Neural cell (in vitro differentiated cells): Measurements from ENCODE around the gene GMPPA. TPM values are rescaled to one million over a fixed set of nuclear protein-coding genes. Genes with fewer than 3 reads are reported as not detected.

ENCODE experiments used
- H2AFZ ChIP-seq: fragments of 200-600, 300-800 bp; sonication (generic), shearing (Covaris generic); 2 replicates; pipeline ENCODE4 v1.6.0; 2014; ENCODE audit warnings: low read depth, mild to moderate bottlenecking, antibody characterized with exemption, low read length, moderate library complexity
- H3F3A ChIP-seq: fragments of 200-600 bp; shearing (Covaris generic); 2 replicates; pipeline ENCODE4 v1.6.1; 2016; ENCODE audit warnings: mild to moderate bottlenecking, moderate library complexity, mixed read lengths, antibody characterized with exemption, low read length; ENCODE audit not compliant: insufficient read depth, poor library complexity, severe bottlenecking
- H3K27ac ChIP-seq: fragments of 200-600, 300-800 bp; sonication (generic), shearing (Covaris generic); 2 replicates; pipeline ENCODE4 v1.5.1; 2014; ENCODE audit warnings: mild to moderate bottlenecking, low read length, moderate library complexity
- H3K27me3 ChIP-seq: fragments of 300-800, 200-600 bp; sonication (generic), shearing (Covaris generic); 2 replicates; pipeline ENCODE4 v1.6.0; 2014; ENCODE audit warnings: mild to moderate bottlenecking, low read depth, low read length, moderate library complexity; ENCODE audit not compliant: insufficient read depth
- H3K36me3 ChIP-seq: fragments of 300-800, 200-600 bp; sonication (generic), shearing (Covaris generic); 2 replicates; pipeline ENCODE4 v1.5.1; 2014; ENCODE audit warnings: mild to moderate bottlenecking, antibody characterized with exemption, low read length, moderate library complexity; ENCODE audit not compliant: insufficient read depth
- H3K4me2 ChIP-seq: fragments of 300-800, 200-600 bp; sonication (generic), shearing (Covaris generic); 2 replicates; pipeline ENCODE4 v1.6.0; 2014; ENCODE audit warnings: mild to moderate bottlenecking, low read length
- H3K4me3 ChIP-seq: fragments of 300-800, 200-600 bp; sonication (generic), shearing (Covaris generic); 2 replicates; pipeline ENCODE4 v1.5.1; 2014; ENCODE audit warnings: mild to moderate bottlenecking, low read length, moderate library complexity
- H3K79me2 ChIP-seq: fragments of 200-600 bp; shearing (Covaris generic); replicated peaks from 2 replicates; pipeline ENCODE4 v1.6.0; 2014; ENCODE audit warnings: mild to moderate bottlenecking, low read length, moderate library complexity; ENCODE audit not compliant: insufficient read depth
- H3K9ac ChIP-seq: fragments of 300-800, 200-600 bp; sonication (generic), shearing (Covaris generic); 2 replicates; pipeline ENCODE4 v1.6.1; 2016; ENCODE audit warnings: mild to moderate bottlenecking, low read length, mixed read lengths
- H3K9me2 ChIP-seq: fragments of 200-600 bp; shearing (Covaris generic); 2 replicates; pipeline ENCODE4 v1.6.1; 2016; ENCODE audit warnings: mild to moderate bottlenecking, low read length, mixed read lengths; ENCODE audit not compliant: insufficient read depth
- H3K9me3 ChIP-seq: fragments of 200-600, 300-800 bp; sonication (generic), shearing (Covaris generic); 2 replicates; pipeline ENCODE4 v1.6.1; 2016; ENCODE audit warnings: mild to moderate bottlenecking, mixed run types, low read length, moderate library complexity, mixed read lengths
- H4K20me1 ChIP-seq: fragments of 200-600 bp; shearing (Covaris generic); 2 replicates; pipeline ENCODE4 v1.6.1; 2016; ENCODE audit warnings: mild to moderate bottlenecking, mixed run types; ENCODE audit not compliant: insufficient read depth
- EP300 ChIP-seq: fragments of 450-650 bp; conservative IDR thresholded peaks from 2 replicates; pipeline ENCODE4 v1.6.1; 2014; ENCODE audit warnings: antibody characterized with exemption, mild to moderate bottlenecking, moderate library complexity; ENCODE audit not compliant: poor library complexity, severe bottlenecking
- EZH2 ChIP-seq: fragments of 200-600, 300-800 bp; shearing (Covaris generic), sonication (generic); IDR thresholded peaks from 2 replicates; pipeline ENCODE4 v1.6.1; 2014; ENCODE audit warnings: antibody characterized with exemption, low read length, borderline replicate concordance, mild to moderate bottlenecking; ENCODE audit not compliant: insufficient read depth, poor library complexity, severe bottlenecking
- MXI1 ChIP-seq: fragments of 450-650 bp; conservative IDR thresholded peaks from 2 replicates; pipeline ENCODE4 v1.6.1; 2014; ENCODE audit warnings: antibody characterized with exemption, mild to moderate bottlenecking; ENCODE audit not compliant: poor library complexity, severe bottlenecking
- POLR2AphosphoS5 ChIP-seq: IDR thresholded peaks from 2 replicates; pipeline ENCODE4 v1.6.1; 2012
- RAD21 ChIP-seq: fragments of 450-650 bp; conservative IDR thresholded peaks from 2 replicates; pipeline ENCODE4 v1.6.1; 2014; ENCODE audit warnings: antibody characterized with exemption, mild to moderate bottlenecking, moderate library complexity
- SMC3 ChIP-seq: fragments of 450-650 bp; conservative IDR thresholded peaks from 2 replicates; pipeline ENCODE4 v1.6.1; 2014; ENCODE audit warnings: antibody characterized with exemption, mild to moderate bottlenecking, moderate library complexity; ENCODE audit not compliant: poor library complexity
- TAF1 ChIP-seq: IDR thresholded peaks from 2 replicates; pipeline ENCODE4 v1.6.1; 2012; ENCODE audit warnings: low read depth
- polyA plus RNA-seq: library from polyadenylated mRNA; depleted of rRNA; stranded (reverse); fragments of >200 nt; gene quantifications from 2 replicates; pipeline ENCODE4 v1.2.3, GENCODE V29; 2014
- TF ChIP-seq, protein P1 (sequence below): IDR thresholded peaks from 2 replicates; pipeline ENCODE4 v1.6.1; 2012; ENCODE audit warnings: borderline replicate concordance
- TF ChIP-seq, protein P2 (sequence below): fragments of 450-650 bp; IDR thresholded peaks from 2 replicates; pipeline ENCODE4 v1.5.1; 2014; ENCODE audit warnings: antibody characterized with exemption, mild to moderate bottlenecking, moderate library complexity; ENCODE audit not compliant: poor library complexity, severe bottlenecking

The GMPPA gene
- polyA plus RNA-seq, 1 donor from 2014 or later: 20.4 TPM

DNA sequence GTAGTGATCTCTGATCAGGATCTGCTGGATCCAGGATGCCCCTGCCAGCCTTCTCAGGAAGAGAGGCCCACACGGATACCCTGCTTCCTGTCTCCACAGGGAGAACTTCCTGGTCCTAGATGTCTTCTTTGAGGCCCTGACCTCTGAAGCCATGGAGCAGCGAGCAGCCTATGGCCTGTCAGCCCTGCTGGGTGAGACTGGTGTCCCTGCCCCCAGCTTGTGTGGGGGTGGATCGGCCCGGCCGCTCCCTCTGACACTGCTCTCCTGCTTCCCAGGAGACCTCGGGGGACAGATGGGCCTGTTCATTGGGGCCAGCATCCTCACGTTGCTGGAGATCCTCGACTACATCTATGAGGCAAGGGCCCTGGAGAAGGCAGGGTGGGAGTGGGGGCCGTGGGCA lies 38.3 kb downstream of the GMPPA start:
- no peak overlapping the region for H3K4me3 ChIP-seq
- H3K79me2 ChIP-seq: no peaks in the 10 kb centered on the region
- no peak overlapping the region for H3K27ac ChIP-seq
- TF ChIP-seq, protein P1, sequence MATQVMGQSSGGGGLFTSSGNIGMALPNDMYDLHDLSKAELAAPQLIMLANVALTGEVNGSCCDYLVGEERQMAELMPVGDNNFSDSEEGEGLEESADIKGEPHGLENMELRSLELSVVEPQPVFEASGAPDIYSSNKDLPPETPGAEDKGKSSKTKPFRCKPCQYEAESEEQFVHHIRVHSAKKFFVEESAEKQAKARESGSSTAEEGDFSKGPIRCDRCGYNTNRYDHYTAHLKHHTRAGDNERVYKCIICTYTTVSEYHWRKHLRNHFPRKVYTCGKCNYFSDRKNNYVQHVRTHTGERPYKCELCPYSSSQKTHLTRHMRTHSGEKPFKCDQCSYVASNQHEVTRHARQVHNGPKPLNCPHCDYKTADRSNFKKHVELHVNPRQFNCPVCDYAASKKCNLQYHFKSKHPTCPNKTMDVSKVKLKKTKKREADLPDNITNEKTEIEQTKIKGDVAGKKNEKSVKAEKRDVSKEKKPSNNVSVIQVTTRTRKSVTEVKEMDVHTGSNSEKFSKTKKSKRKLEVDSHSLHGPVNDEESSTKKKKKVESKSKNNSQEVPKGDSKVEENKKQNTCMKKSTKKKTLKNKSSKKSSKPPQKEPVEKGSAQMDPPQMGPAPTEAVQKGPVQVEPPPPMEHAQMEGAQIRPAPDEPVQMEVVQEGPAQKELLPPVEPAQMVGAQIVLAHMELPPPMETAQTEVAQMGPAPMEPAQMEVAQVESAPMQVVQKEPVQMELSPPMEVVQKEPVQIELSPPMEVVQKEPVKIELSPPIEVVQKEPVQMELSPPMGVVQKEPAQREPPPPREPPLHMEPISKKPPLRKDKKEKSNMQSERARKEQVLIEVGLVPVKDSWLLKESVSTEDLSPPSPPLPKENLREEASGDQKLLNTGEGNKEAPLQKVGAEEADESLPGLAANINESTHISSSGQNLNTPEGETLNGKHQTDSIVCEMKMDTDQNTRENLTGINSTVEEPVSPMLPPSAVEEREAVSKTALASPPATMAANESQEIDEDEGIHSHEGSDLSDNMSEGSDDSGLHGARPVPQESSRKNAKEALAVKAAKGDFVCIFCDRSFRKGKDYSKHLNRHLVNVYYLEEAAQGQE: no peak
- no peak for TF ChIP-seq RAD21
- no peak for TF ChIP-seq MXI1
- TF ChIP-seq, protein P2, sequence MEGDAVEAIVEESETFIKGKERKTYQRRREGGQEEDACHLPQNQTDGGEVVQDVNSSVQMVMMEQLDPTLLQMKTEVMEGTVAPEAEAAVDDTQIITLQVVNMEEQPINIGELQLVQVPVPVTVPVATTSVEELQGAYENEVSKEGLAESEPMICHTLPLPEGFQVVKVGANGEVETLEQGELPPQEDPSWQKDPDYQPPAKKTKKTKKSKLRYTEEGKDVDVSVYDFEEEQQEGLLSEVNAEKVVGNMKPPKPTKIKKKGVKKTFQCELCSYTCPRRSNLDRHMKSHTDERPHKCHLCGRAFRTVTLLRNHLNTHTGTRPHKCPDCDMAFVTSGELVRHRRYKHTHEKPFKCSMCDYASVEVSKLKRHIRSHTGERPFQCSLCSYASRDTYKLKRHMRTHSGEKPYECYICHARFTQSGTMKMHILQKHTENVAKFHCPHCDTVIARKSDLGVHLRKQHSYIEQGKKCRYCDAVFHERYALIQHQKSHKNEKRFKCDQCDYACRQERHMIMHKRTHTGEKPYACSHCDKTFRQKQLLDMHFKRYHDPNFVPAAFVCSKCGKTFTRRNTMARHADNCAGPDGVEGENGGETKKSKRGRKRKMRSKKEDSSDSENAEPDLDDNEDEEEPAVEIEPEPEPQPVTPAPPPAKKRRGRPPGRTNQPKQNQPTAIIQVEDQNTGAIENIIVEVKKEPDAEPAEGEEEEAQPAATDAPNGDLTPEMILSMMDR: no peak
- TF ChIP-seq SMC3: no peak
- no peak for TF ChIP-seq EP300
- no peak overlapping the region for H3K9ac ChIP-seq
- peaks cover 5% of the 10 kb centered on the region for H3K36me3 ChIP-seq
- H3K9me3 ChIP-seq: no peaks in the 10 kb centered on the region
- H3K27me3 ChIP-seq: no peaks in the 10 kb centered on the region
- H3K9me2 ChIP-seq: no peaks in the 10 kb centered on the region
- no peaks in the 10 kb centered on the region for H4K20me1 ChIP-seq
- no peaks in the 10 kb centered on the region for H3F3A ChIP-seq
- H3K4me2 ChIP-seq: no peak overlapping the region
- no peak overlapping the region for H2AFZ ChIP-seq

DNA sequence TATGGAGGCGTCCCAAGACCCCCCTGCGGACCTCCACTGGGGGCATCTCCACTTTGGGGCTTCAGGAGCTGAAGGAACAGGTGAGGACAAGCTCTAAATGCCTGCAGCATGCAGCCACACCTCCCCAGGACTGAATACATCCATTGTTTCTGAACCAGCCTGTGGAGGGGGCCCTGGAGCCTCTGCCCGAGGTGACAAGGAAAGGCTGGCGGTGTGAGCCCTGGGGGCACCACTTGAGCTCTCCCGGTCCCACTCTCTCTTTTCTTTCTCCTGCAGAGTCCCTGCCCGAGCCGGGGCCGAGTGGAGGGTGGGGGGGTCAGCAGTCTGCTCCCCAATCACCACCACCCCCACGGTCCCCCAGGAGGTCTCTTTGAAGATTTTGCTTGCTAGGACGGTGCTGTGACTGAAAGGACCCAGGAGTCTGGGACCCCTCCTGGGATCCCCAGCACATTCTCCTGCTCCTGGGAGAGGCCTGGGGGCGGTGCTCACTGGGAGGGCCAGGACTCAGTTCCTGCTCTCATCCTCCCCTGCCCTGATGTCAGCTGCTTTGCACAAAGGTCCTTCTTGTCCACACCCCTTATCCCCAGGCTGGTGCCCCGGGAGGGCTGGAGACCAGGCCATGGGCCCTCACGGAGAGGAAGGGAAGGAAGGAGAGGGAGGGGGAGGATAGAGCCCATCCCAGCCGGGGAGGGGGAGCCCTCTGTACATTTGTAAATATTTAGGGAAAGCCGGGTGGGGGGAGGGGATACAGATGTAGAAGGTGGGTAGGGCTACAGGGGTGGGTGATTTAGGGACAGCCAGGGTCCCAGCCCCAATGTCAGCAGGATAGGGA lies 39.2 kb downstream of the GMPPA start:
- Histone ChIP-seq H3K27me3 (no peaks in the 10 kb centered on the region), H3K36me3 (peaks cover 5% of the 10 kb centered on the region), H3K4me2 (no peak overlapping the region), H3K9me2 (no peaks in the 10 kb centered on the region), H4K20me1 (no peaks in the 10 kb centered on the region), H3F3A (no peaks in the 10 kb centered on the region), H3K79me2 (no peaks in the 10 kb centered on the region), H3K4me3 (no peak overlapping the region), H3K9ac (no peak overlapping the region), H3K9me3 (no peaks in the 10 kb centered on the region), H2AFZ (no peak overlapping the region), H3K27ac (no peak overlapping the region)
- TF ChIP-seq EP300 (no peak), MXI1 (no peak), RAD21 (no peak), EZH2 (no peak), SMC3 (no peak), POLR2AphosphoS5 (no peak), TAF1 (no peak)
- TF ChIP-seq, protein P2: no peak
- TF ChIP-seq, protein P1: no peak
